HepG2 (cell line): ENCODE results near the gene PEF1.

Experiments
- EZH2 ChIP-seq: conservative IDR thresholded peaks from 2 replicates; pipeline ENCODE4 v1.6.1; 2012; ENCODE audit warnings: mild to moderate bottlenecking, low read depth, low read length, moderate library complexity
- JUND ChIP-seq: sonication (generic); formaldehyde crosslinking; IDR thresholded peaks from 2 replicates; pipeline ENCODE4 v1.8.0; 2022; ENCODE audit warnings: mild to moderate bottlenecking, missing genetic modification reagents
- PHB2 ChIP-seq: fragments of 450-650 bp; IDR thresholded peaks from 2 replicates; pipeline ENCODE4 v1.6.1; 2018; ENCODE audit not compliant: partially characterized antibody
- POLR2AphosphoS2 ChIP-seq: IDR thresholded peaks from 2 replicates; pipeline ENCODE4 v1.6.1; 2011; ENCODE audit warnings: low read depth, low read length, improper control_type of control experiment
- ZNF207 ChIP-seq: fragments of 450-650 bp; IDR thresholded peaks from 2 replicates; pipeline ENCODE4 v1.6.1; 2016; ENCODE audit warnings: antibody characterized with exemption, borderline replicate concordance
- ZNF430 ChIP-seq: sonication (generic); formaldehyde crosslinking; IDR thresholded peaks from 2 replicates; pipeline ENCODE4 v1.9.0; 2021; ENCODE audit warnings: mild to moderate bottlenecking, missing genetic modification reagents
- TF ChIP-seq, protein P1 (sequence below): sonication (generic); formaldehyde crosslinking; IDR thresholded peaks from 2 replicates; pipeline ENCODE4 v1.4.0; 2020; ENCODE audit warnings: low read depth, mild to moderate bottlenecking, missing genetic modification reagents
- TF ChIP-seq, protein P2 (sequence below): sonication (generic); formaldehyde crosslinking; IDR thresholded peaks from 2 replicates; pipeline ENCODE4 v1.5.0; 2020; ENCODE audit warnings: mild to moderate bottlenecking, missing genetic modification reagents
- TF ChIP-seq, protein P3 (sequence below): IDR thresholded peaks from 2 replicates; pipeline ENCODE4 v1.6.1; 2012; ENCODE audit warnings: inconsistent platforms
- TF ChIP-seq, protein P4 (sequence below): sonication (generic); formaldehyde crosslinking; IDR thresholded peaks from 2 replicates; pipeline ENCODE4 v1.5.0; 2020; ENCODE audit warnings: mild to moderate bottlenecking, missing genetic modification reagents, moderate library complexity

DNA sequence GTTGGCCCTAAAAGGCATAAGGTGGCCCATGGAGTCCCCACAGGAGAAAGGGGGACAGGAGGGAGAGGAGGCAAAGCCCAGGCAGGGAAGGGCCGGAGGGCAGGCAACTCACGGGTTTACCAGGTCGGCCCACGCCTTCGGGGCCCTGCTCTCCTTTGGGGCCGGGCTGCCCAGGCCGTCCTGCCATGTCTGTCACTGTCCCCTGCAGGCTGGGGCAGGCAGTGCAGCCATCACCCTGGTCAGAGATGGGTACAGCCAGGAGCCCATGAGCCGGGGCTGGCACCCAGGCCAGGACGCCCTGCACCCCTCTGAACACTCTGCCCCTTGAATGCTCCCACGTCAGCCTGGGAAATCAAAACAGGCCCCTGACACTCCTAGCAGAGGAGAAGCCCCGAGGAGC, 39.3 kb upstream of the PEF1 start:
- no peak for TF ChIP-seq POLR2AphosphoS2
- TF ChIP-seq, protein P1, sequence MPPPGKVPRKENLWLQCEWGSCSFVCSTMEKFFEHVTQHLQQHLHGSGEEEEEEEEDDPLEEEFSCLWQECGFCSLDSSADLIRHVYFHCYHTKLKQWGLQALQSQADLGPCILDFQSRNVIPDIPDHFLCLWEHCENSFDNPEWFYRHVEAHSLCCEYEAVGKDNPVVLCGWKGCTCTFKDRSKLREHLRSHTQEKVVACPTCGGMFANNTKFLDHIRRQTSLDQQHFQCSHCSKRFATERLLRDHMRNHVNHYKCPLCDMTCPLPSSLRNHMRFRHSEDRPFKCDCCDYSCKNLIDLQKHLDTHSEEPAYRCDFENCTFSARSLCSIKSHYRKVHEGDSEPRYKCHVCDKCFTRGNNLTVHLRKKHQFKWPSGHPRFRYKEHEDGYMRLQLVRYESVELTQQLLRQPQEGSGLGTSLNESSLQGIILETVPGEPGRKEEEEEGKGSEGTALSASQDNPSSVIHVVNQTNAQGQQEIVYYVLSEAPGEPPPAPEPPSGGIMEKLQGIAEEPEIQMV (CRISPR knock-in tag) = no peak
- no peak for TF ChIP-seq EZH2
- TF ChIP-seq, protein P2, sequence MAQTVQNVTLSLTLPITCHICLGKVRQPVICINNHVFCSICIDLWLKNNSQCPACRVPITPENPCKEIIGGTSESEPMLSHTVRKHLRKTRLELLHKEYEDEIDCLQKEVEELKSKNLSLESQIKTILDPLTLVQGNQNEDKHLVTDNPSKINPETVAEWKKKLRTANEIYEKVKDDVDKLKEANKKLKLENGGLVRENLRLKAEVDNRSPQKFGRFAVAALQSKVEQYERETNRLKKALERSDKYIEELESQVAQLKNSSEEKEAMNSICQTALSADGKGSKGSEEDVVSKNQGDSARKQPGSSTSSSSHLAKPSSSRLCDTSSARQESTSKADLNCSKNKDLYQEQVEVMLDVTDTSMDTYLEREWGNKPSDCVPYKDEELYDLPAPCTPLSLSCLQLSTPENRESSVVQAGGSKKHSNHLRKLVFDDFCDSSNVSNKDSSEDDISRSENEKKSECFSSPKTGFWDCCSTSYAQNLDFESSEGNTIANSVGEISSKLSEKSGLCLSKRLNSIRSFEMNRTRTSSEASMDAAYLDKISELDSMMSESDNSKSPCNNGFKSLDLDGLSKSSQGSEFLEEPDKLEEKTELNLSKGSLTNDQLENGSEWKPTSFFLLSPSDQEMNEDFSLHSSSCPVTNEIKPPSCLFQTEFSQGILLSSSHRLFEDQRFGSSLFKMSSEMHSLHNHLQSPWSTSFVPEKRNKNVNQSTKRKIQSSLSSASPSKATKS (CRISPR knock-in tag) = no peak
- TF ChIP-seq, protein P3, sequence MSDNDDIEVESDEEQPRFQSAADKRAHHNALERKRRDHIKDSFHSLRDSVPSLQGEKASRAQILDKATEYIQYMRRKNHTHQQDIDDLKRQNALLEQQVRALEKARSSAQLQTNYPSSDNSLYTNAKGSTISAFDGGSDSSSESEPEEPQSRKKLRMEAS = no peak
- TF ChIP-seq, protein P4, sequence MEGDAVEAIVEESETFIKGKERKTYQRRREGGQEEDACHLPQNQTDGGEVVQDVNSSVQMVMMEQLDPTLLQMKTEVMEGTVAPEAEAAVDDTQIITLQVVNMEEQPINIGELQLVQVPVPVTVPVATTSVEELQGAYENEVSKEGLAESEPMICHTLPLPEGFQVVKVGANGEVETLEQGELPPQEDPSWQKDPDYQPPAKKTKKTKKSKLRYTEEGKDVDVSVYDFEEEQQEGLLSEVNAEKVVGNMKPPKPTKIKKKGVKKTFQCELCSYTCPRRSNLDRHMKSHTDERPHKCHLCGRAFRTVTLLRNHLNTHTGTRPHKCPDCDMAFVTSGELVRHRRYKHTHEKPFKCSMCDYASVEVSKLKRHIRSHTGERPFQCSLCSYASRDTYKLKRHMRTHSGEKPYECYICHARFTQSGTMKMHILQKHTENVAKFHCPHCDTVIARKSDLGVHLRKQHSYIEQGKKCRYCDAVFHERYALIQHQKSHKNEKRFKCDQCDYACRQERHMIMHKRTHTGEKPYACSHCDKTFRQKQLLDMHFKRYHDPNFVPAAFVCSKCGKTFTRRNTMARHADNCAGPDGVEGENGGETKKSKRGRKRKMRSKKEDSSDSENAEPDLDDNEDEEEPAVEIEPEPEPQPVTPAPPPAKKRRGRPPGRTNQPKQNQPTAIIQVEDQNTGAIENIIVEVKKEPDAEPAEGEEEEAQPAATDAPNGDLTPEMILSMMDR = peak; percentile 41
- no peak for TF ChIP-seq ZNF207
- TF ChIP-seq JUND = no peak
- no peak for TF ChIP-seq PHB2
- TF ChIP-seq ZNF430 (CRISPR knock-in tag) = no peak
